Rectal smooth muscle tissue (tissue), 1 donor: ENCODE results near the gene ATP12A.

ENCODE experiments used
- H3K27ac ChIP-seq: one replicate; pipeline ENCODE4 v1.7.0; 2013; ENCODE audit warnings: low read depth, low read length, inconsistent platforms
- H3K27me3 ChIP-seq: one replicate; pipeline ENCODE4 v1.7.0; 2013; ENCODE audit warnings: low read length; ENCODE audit not compliant: control insufficient read depth, insufficient read depth
- H3K36me3 ChIP-seq: one replicate; pipeline ENCODE4 v1.7.0; 2013; ENCODE audit warnings: low read length; ENCODE audit not compliant: control insufficient read depth, insufficient read depth
- H3K4me1 ChIP-seq: one replicate; pipeline ENCODE4 v1.7.0; 2013; ENCODE audit warnings: low read length; ENCODE audit not compliant: control insufficient read depth, insufficient read depth
- H3K4me3 ChIP-seq: one replicate; pipeline ENCODE4 v1.7.0; 2013; ENCODE audit warnings: low read length
- H3K9ac ChIP-seq: one replicate; pipeline ENCODE4 v1.7.0; 2013; ENCODE audit warnings: low read length

The ATP12A gene

GRCh38 chr13:24700539-24700938, 20.3 kb downstream of the ATP12A start:
- no peaks in the 10 kb centered on the region for H3K36me3 ChIP-seq
- no peaks in the 10 kb centered on the region for H3K4me1 ChIP-seq
- no peaks in the 10 kb centered on the region for H3K27me3 ChIP-seq
- H3K27ac ChIP-seq = no peak overlapping the region
- no peak overlapping the region for H3K9ac ChIP-seq
- no peak overlapping the region for H3K4me3 ChIP-seq

GRCh38 chr13:24706886-24707585, 26.8 kb downstream of the ATP12A start:
- H3K27me3 ChIP-seq = no peaks in the 10 kb centered on the region
- no peak overlapping the region for H3K9ac ChIP-seq
- no peaks in the 10 kb centered on the region for H3K4me1 ChIP-seq
- H3K4me3 ChIP-seq = no peak overlapping the region
- H3K27ac ChIP-seq = no peak overlapping the region
- H3K36me3 ChIP-seq = no peaks in the 10 kb centered on the region

GRCh38 chr13:24709186-24709913, 29.1 kb downstream of the ATP12A start:
- Histone ChIP-seq H3K27ac (no peak overlapping the region), H3K27me3 (no peaks in the 10 kb centered on the region), H3K36me3 (no peaks in the 10 kb centered on the region), H3K4me3 (no peak overlapping the region), H3K4me1 (no peaks in the 10 kb centered on the region), H3K9ac (no peak overlapping the region)

DNA sequence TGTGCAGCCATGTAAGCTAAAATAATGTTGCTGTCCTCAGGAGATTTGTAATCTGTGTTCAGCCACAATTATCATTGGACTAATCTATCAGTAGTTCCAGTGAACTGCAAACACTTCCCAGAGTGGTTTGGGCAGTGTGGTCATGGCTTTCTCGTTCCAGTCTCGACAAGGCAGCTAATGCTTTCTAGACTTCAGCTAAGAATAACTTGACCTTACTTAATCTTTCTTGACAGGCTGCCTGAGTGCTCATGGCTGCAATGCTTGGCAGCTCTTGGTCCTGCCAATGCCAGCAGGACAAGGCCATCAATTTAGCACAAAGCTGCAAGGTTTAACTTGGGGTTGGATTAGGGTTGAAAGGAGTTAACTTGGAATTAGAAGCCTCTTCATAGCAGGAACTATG, 32.8 kb downstream of the ATP12A start:
- no peak overlapping the region for H3K9ac ChIP-seq
- no peaks in the 10 kb centered on the region for H3K36me3 ChIP-seq
- H3K27ac ChIP-seq = no peak overlapping the region
- no peaks in the 10 kb centered on the region for H3K4me1 ChIP-seq
- no peaks in the 10 kb centered on the region for H3K27me3 ChIP-seq
- H3K4me3 ChIP-seq = no peak overlapping the region

DNA sequence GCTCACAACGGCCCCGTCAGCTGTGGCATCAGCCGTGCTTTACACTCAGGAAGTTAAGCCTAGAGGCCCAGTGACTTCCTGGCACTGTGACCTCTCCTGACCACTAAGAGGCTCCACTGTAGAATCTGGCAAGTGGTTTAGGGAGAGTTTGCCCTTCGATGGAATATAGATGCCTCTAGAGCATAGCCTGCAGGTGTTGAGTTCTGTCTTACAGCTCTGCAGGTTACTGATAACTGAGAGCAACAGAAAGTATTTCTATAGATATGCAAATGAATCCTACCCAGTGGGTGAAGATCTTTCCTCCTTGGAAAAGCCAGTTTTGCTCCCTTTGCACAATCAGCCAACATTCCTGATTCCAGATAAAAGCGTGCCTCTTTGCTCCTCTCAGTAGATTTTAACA, 35.8 kb downstream of the ATP12A start:
- H3K4me3 ChIP-seq = no peak overlapping the region
- no peaks in the 10 kb centered on the region for H3K4me1 ChIP-seq
- H3K36me3 ChIP-seq = no peaks in the 10 kb centered on the region
- no peak overlapping the region for H3K9ac ChIP-seq
- H3K27ac ChIP-seq = no peak overlapping the region
- no peaks in the 10 kb centered on the region for H3K27me3 ChIP-seq

DNA sequence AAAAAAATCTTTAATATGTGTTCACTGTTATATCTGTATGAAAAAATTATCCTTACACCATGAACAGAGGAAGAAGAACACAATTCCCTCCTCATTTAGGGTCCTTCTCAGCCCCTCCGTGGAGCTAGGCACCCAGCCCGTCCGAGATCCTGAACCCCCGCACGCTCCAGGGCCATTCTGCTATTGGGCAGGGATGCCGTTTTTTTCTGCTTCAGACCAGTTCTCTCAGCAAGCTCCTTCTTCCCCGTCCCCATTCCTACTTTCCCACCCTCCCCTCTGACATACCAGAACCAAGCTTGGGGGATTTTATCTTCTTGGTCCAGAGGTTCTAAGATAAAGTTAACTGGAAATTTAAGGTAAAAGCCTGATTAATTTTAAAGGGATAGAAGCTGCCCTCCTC, 36.2 kb downstream of the ATP12A start:
- H3K27ac ChIP-seq = no peak overlapping the region
- H3K27me3 ChIP-seq = no peaks in the 10 kb centered on the region
- no peaks in the 10 kb centered on the region for H3K4me1 ChIP-seq
- no peak overlapping the region for H3K9ac ChIP-seq
- no peaks in the 10 kb centered on the region for H3K36me3 ChIP-seq
- H3K4me3 ChIP-seq = no peak overlapping the region

DNA sequence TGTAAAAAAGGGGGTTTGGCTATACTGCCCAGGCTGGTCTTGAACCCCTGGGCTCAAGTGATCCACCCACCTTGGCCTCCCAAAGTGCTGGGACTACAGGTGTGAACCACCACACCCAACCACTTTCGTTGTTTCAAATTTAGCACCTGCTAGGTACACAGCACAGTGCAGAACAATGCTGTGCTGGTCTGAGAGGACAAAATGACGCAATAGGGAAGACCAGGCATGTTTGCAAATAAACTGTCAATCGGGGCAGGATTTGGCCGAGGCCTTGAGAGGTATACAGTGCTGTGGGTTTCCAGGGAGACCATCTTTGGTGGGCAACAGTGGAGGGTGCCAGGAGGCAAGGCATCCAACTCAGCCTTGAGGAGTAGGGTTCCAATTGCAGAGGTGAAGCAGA, 37.0 kb downstream of the ATP12A start:
- no peaks in the 10 kb centered on the region for H3K36me3 ChIP-seq
- no peak overlapping the region for H3K27ac ChIP-seq
- no peak overlapping the region for H3K9ac ChIP-seq
- H3K4me3 ChIP-seq = no peak overlapping the region
- H3K4me1 ChIP-seq = no peaks in the 10 kb centered on the region
- H3K27me3 ChIP-seq = no peaks in the 10 kb centered on the region

GRCh38 chr13:24718192-24718965, 38.2 kb downstream of the ATP12A start:
- no peak overlapping the region for H3K4me3 ChIP-seq
- no peaks in the 10 kb centered on the region for H3K36me3 ChIP-seq
- no peak overlapping the region for H3K9ac ChIP-seq
- no peaks in the 10 kb centered on the region for H3K27me3 ChIP-seq
- H3K27ac ChIP-seq = no peak overlapping the region
- no peaks in the 10 kb centered on the region for H3K4me1 ChIP-seq

DNA sequence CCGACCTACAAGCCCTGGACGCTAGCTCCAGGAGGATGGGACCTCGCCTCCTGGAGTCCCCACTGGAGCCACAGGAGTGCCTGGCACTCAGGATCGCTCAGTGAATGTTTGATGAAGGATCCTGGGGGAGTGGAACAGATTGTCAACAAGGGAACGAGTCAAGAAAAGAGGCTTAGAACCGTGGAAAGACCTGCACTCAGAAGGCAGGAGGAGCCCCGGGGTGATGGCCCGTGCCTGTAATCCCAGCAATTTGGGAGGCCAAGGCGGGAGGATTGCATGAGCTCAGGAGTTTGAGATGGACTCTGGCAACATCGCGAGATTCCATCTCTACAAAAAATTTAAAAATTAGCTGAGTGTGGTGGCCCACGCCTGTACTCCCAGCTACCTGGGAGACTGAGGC, 38.9 kb downstream of the ATP12A start:
- Histone ChIP-seq H3K9ac (no peak overlapping the region), H3K27ac (no peak overlapping the region), H3K4me3 (no peak overlapping the region), H3K4me1 (no peaks in the 10 kb centered on the region), H3K27me3 (no peaks in the 10 kb centered on the region), H3K36me3 (no peaks in the 10 kb centered on the region)

DNA sequence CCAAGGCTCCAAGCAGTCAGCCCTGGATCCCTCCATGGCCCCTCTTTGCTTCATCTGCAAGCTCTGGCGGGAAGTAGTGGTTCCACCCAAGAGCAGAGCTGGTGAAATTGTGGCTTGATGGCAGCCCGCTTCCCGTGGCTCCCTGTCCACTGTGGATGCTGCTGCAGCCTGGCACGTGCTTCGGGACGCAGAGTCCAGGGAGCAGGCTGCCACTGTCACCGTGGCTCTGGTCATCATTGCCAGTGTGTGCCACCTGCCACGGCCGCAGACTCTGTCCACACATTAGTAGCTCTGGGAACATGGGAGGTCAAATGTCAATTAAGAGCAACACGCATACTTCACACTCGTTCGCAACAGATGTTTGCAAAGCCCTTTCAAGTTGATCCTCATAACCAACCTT, 43.0 kb downstream of the ATP12A start:
- Histone ChIP-seq H3K36me3 (no peaks in the 10 kb centered on the region), H3K9ac (no peak overlapping the region), H3K4me1 (no peaks in the 10 kb centered on the region), H3K27me3 (no peaks in the 10 kb centered on the region), H3K27ac (no peak overlapping the region), H3K4me3 (no peak overlapping the region)

- no peaks in the 10 kb centered on the region for H3K27me3 ChIP-seq
- no peak overlapping the region for H3K9ac ChIP-seq
- H3K36me3 ChIP-seq = no peaks in the 10 kb centered on the region
- H3K4me1 ChIP-seq = no peaks in the 10 kb centered on the region
- H3K27ac ChIP-seq = no peak overlapping the region
- no peak overlapping the region for H3K4me3 ChIP-seq
Measured at GRCh38 chr13:24724714-24725113, 44.5 kb downstream of the ATP12A start.

- Histone ChIP-seq H3K27ac (no peak overlapping the region), H3K36me3 (no peaks in the 10 kb centered on the region), H3K4me3 (no peak overlapping the region), H3K4me1 (no peaks in the 10 kb centered on the region), H3K27me3 (no peaks in the 10 kb centered on the region), H3K9ac (no peak overlapping the region)
Measured at GRCh38 chr13:24725379-24725778, 45.2 kb downstream of the ATP12A start.
